DMS79 (cell line): Measurements from ENCODE around the gene TMEM150B.

Experiments
- DNase-seq: peaks from one replicate; lab custom pipeline; 2025; lab: John Stamatoyannopoulos, UW

Gene TMEM150B

DNA sequence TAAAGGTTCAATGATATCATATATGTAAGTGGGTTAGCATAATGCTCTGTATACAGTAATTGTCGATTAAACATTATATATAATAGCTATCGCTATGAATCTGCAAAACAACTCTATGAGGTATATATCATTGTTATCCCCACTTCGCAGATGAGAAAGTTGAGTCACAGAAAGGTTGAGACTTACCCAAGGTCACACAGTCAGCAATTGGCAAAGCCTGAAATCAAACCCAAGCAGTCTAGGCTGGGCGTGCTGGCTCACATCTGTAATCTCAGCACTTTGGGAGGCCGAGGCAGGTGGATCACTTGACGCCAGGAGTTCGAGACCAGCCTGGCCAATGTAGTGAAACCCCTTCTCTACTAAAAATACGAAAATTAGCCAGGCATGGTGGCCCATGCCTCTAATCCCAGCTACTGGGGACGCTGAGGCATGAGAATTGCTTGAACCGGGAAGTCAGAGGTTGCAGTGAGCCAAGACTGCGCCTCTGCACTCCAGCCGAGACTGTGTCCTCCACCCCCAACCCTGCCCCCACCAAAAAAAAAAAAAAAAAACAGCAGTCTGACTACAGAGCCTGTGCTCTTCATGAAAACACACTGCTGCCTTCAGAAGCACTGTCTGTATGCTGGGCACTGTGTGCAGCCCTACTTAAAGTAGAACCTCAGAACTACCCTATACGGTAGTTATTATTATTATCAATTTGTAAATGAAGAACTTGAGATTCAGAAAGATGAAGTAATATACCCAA lies 46.6 kb downstream of the TMEM150B start:
- no peak for DNase-seq

DNA sequence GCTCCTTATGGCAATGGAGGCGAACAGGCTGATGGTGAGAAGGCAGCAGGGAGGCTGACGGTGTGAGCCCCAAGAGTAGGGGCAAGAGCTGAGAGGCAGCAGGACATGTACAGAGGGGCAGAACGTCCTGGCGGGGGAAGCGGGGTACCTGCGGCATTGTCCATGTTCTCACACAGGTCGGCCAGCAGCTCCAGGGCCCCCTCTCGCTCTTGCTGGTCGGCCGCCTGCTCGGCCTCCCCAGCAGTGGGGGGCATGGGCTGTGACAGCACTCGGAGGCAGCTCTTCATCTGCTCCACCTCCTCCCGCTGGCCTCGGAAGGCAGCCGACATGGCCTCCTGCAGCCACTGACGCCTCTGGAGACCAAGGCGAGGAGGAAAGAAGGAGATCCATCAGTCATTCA lies 47.6 kb downstream of the TMEM150B start:
- DNase-seq, result no peak

DNA sequence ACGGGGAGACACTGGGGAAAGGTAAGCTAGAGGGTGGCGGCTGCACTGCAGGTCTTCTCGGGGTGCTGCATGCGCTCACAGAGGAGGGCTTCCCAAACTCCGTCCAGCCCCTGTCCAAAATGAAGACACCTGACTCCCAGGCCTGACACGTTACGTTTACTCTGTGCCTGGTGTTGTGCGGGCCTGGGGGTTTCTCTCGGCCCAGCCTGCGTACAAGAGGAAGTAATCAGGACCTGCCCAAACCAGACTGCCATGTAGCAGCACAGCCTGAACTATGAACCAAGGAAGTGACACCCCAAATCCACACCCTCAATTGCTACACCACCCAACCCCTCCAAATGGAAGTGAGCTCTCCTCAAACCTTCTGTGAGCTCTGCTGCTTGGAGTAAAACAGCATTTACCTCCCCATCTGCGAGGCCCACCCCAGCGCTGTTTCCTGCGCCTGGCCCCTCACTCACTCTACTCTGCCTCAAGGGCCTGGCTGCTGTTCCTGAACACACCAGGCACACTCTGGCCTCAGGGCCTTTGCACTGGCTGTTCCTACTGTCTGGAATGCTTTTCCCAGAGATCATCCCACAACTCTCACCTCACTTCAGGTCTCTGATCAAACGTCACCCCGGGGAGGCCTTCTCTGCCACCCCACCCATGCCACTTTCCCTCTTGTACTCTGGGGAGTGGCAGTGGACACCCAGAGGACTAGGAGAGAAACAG lies 48.3 kb downstream of the TMEM150B start:
- no peak for DNase-seq

- DNase-seq, result no peak
Measured at GRCh38 chr19:55275851-55276719, 49.1 kb downstream of the TMEM150B start.

GRCh38 chr19:55273978-55274707 lies 51.0 kb downstream of the TMEM150B start:
- DNase-seq, result peak; percentile 73

DNA sequence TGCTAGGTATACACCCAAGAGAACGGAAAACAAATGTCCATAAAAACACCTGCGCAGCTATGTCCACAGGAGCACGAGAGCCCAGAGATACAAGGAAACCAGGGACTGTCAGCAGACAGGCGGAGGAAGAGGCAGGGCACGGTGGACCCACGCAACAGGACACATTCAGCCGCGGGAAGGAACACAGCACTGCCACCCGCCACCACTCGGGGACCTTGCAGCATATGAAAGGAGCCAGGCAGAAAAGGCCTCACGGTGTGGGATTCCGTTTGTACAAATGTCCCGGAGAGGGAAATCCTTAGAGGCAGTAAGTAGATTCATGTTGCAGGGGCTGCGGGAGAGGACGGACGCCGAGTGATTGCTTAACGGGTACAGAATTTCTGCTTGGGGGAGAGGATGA lies 53.0 kb downstream of the TMEM150B start:
- DNase-seq, result no peak

DNA sequence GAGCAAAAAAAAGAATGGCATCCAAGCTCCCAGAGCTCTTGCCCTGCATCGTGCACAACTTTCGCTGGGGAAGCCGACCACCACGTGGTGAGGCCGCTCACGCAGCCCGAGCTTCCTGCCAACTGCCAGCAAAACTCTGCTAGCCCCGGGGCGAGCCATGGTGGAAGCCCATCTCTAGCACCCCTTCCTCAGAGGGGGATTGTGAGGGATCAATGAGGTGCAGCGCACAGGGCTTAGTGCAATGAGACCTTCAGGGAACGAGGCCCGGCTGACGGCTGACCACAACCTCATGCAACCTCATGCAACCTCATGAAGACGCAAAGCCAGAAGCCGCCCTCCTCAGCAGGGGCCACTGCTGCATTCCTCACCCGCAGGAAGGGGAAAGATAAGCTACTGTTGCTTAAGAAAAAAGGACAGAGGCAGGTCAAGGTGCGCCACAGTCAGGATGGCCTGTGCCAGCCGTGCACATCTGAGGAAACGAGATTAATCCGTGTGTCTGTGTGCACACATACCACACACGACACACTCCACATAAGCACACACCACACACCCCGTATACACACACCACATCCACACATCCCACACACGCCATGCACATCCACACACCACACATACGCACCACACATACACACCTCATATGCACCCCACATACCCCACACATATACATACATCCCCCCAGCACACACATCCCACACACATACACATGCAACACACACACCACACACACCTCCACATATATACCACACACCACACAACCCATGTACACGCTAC lies 54.8 kb downstream of the TMEM150B start:
- no peak for DNase-seq

GRCh38 chr19:55269299-55269698 lies 55.8 kb downstream of the TMEM150B start:
- no peak for DNase-seq

- no peak for DNase-seq
Measured at GRCh38 chr19:55266840-55267239, 58.3 kb downstream of the TMEM150B start.

DNA sequence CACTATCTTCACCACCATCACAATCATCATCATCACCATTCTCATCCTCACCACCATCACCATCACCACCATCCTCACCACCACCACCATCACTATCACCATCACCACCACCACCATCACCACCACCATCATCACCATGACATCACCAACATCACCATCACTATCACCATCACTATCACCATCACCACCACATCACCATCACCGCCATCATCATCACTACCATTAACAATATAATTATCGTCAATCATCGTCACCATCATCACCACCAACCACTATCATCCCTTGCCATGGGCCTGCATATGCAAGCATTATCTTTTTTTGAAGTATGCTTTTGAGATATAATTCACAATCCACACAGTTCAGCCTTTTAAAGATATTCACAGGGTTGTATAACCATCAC lies 58.7 kb downstream of the TMEM150B start:
- no peak for DNase-seq

GRCh38 chr19:55265723-55266386 lies 59.3 kb downstream of the TMEM150B start:
- no peak for DNase-seq

DNA sequence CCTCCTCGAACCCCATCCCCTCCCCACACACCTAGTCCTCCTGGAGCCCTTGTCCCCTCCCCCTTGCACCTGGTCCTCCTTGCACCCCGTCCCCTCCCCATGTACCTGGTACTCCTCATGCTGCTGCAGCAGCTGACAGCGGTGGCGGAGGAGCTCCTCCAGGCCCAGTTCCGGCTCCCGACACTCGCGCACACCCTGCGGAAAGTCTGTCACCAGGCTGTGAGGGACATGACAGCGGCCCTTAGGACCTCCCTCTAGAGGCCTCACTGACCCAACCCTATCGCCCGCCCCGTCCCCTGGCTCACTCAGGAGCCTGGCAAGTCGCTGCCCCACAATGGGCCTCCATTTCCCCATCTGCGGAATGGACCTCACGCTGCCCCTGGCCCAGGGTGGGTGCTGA lies 60.0 kb downstream of the TMEM150B start:
- no peak for DNase-seq

- DNase-seq, result no peak
Measured at GRCh38 chr19:55264531-55264930, 60.6 kb downstream of the TMEM150B start.
